GM12873 (cell line): Measurements from ENCODE around the gene APBB2.

ENCODE experiments used
- TF ChIP-seq, protein P1 (sequence below): IDR thresholded peaks from 2 replicates; pipeline ENCODE4 v1.5.1; 2012; ENCODE audit warnings: low read depth, mild to moderate bottlenecking, moderate library complexity, low read length, control low read depth; ENCODE audit not compliant: insufficient read depth; ENCODE audit errors: missing control alignments

The APBB2 gene

DNA sequence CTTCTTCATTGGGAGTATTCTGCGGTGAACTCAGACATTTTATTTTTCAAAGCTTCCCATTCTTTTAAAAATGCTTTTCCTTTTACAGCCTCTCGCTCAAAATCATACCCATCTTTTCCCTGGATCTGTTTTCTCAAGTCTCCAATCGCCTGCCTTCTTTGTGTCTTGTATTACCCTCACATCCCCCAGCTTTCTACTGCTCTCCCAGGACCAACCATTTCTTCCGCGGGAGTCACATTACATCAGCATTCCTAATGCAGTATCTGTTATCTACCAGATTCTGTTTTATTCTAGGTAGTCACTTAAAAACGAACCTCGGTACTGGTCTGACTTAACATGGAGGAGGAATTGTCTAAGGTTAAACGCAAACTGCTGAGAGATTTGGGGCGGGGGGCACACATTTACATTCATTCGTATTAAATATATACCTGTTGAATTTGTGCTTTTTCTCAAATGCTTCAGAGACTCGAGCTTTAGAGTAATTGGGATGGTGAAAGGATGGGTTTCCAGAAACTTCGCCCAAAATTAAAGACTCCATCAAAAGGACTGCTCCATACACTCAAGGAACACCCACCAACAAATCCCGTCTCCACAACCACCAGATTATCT lies 41.9 kb upstream of the APBB2 start:
- TF ChIP-seq, protein P1, sequence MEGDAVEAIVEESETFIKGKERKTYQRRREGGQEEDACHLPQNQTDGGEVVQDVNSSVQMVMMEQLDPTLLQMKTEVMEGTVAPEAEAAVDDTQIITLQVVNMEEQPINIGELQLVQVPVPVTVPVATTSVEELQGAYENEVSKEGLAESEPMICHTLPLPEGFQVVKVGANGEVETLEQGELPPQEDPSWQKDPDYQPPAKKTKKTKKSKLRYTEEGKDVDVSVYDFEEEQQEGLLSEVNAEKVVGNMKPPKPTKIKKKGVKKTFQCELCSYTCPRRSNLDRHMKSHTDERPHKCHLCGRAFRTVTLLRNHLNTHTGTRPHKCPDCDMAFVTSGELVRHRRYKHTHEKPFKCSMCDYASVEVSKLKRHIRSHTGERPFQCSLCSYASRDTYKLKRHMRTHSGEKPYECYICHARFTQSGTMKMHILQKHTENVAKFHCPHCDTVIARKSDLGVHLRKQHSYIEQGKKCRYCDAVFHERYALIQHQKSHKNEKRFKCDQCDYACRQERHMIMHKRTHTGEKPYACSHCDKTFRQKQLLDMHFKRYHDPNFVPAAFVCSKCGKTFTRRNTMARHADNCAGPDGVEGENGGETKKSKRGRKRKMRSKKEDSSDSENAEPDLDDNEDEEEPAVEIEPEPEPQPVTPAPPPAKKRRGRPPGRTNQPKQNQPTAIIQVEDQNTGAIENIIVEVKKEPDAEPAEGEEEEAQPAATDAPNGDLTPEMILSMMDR = no peak

DNA sequence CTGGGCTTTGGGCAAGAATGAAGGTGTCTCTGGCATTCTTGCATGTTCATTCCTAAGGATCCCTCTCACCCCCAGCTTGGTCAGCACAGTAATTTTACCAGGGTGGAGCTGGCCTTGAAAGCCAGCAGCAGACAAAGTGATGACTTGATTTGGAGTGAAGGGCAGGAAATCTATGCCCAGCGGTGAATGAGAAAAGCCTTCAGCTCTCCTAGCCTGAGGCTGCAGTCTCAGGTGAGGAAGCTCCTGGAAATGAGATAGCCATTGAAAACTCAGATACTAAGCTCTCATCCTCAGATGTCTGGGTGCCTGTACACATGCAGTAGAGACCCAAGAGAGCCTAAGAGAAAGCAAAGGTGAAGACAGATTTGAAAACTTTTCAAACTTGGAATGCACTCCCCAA lies 31.6 kb upstream of the APBB2 start:
- TF ChIP-seq, protein P1 = no peak

DNA sequence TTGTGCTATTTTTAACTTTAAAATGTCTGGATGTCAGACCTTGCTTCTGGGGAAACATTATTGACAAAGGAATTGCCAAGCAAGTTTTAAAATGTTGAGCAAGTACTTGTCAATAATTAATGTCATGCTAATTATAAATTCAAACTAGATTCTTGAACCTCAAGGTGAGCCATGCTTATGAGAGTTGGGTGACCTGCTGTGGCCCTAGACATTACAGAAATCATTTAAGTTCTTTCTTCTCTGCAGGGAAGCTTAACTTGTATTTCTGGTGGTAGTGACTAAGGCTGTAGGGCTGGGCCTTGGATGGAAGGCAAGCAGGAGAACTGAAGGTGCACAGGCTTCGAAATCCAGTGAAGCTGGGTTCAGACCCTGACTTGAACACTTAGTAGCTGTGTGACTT lies 27.6 kb upstream of the APBB2 start:
- TF ChIP-seq, protein P1 = no peak

DNA sequence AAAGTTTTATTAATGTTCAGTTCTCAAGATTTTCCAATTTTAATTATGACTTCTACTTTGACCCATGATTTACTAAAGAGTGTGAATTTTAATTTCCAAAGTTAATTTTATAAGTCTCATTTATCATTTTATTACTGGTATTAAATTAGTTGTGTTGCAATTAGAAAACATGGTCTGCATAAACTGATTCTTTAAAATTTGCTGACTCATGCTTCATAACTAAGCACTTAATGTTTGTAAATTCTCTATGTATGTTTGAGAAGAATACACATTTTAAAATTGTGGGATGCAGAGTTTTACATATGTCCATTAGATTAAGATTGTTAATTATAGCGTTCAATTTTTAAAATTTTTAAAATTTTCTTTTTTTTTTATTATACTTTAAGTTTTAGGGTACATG lies 22.2 kb upstream of the APBB2 start:
- TF ChIP-seq, protein P1 = no peak

DNA sequence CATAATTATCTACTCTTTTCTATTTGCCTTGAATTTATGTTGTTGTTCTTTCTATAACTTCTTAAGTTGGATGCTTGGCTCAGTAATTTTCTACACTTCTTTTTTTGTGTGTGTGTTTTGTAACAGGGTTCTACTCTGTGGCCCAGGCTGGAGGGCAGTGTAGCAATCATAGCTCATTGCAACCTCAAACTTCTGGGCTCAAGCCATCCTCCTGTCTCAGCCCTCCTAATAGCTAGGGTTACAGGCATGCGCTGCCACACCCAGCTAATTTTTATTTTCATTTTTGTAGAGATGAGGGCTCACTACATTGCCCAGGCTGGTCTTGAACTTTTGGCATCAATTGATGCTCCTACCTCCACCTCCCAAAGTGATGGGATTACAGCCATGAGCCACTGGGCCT lies 21.7 kb upstream of the APBB2 start:
- TF ChIP-seq, protein P1 = no peak

DNA sequence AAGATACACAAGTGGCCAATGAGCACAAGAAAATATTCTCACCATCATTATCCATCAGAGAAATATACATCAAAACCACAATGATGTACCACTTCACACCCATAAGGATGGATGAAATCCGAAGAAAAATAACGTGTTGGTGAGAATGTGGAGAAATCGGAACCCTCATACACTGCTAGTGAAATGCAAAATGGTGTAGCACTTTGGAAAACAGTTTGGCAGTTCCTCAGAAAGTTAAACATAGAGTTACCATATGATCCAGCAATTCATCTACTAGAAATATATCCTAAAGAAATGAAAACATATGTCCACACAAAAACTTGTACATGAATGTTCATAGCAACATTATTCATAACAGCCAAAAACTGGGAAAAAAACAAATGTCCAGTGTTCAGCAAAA lies 18.5 kb upstream of the APBB2 start:
- TF ChIP-seq, protein P1 = no peak

DNA sequence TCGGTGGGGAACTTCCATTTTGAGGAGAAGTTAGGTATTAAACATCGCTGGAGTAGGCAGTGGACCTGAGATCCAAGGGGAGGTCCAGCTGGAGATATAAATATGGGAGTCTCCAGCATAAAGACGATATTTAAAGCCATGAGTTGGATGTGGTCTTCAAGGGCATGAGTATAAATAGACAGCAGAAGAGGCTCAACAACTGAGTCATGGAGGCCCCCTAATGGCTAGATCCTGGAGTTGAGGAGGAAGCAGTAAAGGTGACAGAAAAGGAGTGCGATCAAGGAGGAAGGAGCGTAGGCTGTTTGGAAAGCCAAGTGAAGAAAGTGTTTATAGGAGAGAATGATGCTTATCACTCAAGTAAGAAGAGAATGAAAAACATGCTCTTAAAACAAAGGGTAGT lies 18.1 kb upstream of the APBB2 start:
- TF ChIP-seq, protein P1 = peak; percentile 28
